Measurements from ENCODE around the gene ST3GAL2. TPM values are rescaled to one million over a fixed set of nuclear protein-coding genes. Genes with fewer than 3 reads are reported as not detected.

ST3GAL2 gene
- total and polyA plus RNA-seq, 9 donors = 6.2 to 49.7 (median 23.4) TPM

- Histone ChIP-seq H3K27me3 (no peaks in the 10 kb centered on the region), H3K27ac (no peak overlapping the region), H3K9me3 (no peaks in the 10 kb centered on the region), H3K36me3 (no peaks in the 10 kb centered on the region), H3K4me1 (ENCODE audit: insufficient read depth) (peaks cover 4% of the 10 kb centered on the region), H3K4me3 (no peak overlapping the region)
- 86 to 94% (median 90%) methylated on average over 8 of the region's 8 CpGs for WGBS, 3 donors
- intact Hi-C loops (cut with DNase I) = no loop called here
- TF ChIP-seq EP300 (IDR thresholded peaks at IDR 0.05) = no peak
- no peak for TF ChIP-seq CTCF (IDR thresholded peaks at IDR 0.05)
- TF ChIP-seq POLR2A (IDR thresholded peaks at IDR 0.05) = no peak
- DNase-seq = no peak
Measured at GRCh38 chr16:70467608-70468007, 28.7 kb upstream of the ST3GAL2 start.

- no peak for DNase-seq
- no peaks in the 10 kb centered on the region for H3K9me3 ChIP-seq
- H3K4me1 ChIP-seq (ENCODE audit: insufficient read depth) = peaks cover 4% of the 10 kb centered on the region
- H3K27ac ChIP-seq = no peak overlapping the region
- TF ChIP-seq EP300 (IDR thresholded peaks at IDR 0.05) (no peak), POLR2A (IDR thresholded peaks at IDR 0.05) (no peak), CTCF (IDR thresholded peaks at IDR 0.05) (no peak)
- no peak overlapping the region for H3K4me3 ChIP-seq
- H3K36me3 ChIP-seq = no peaks in the 10 kb centered on the region
- no peaks in the 10 kb centered on the region for H3K27me3 ChIP-seq
- WGBS, 3 donors = 81 to 85% (median 83%) methylated on average over 11 of the region's 11 CpGs
- intact Hi-C loops (cut with DNase I) = no loop called here
Measured at GRCh38 chr16:70467113-70467512, 28.2 kb upstream of the ST3GAL2 start.

GRCh38 chr16:70466805-70467076, 27.8 kb upstream of the ST3GAL2 start:
- Histone ChIP-seq H3K9me3 (no peaks in the 10 kb centered on the region), H3K36me3 (no peaks in the 10 kb centered on the region), H3K27me3 (no peaks in the 10 kb centered on the region), H3K4me1 (ENCODE audit: insufficient read depth) (peaks cover 4% of the 10 kb centered on the region), H3K27ac (no peak overlapping the region), H3K4me3 (no peak overlapping the region)
- peak in 4 of 5 donors; percentile 54 to 74 (median 68) for DNase-seq
- TF ChIP-seq CTCF (IDR thresholded peaks at IDR 0.05) (no peak), EP300 (IDR thresholded peaks at IDR 0.05) (no peak), POLR2A (IDR thresholded peaks at IDR 0.05) (no peak)
- intact Hi-C loops (cut with DNase I) = no loop called here
- 26 to 37% (median 35%) methylated on average over 7 of the region's 7 CpGs for WGBS, 3 donors

GRCh38 chr16:70465999-70466804, 27.3 kb upstream of the ST3GAL2 start:
- H3K9me3 ChIP-seq = no peaks in the 10 kb centered on the region
- no peaks in the 10 kb centered on the region for H3K36me3 ChIP-seq
- WGBS, 3 donors = 52 to 62% (median 56%) methylated on average over 13 of the region's 13 CpGs
- intact Hi-C loops (cut with DNase I) = no loop called here
- no peak overlapping the region for H3K4me3 ChIP-seq
- H3K27ac ChIP-seq = no peak overlapping the region
- H3K27me3 ChIP-seq = no peaks in the 10 kb centered on the region
- peaks cover 4% of the 10 kb centered on the region for H3K4me1 ChIP-seq (ENCODE audit: insufficient read depth)
- no peak for TF ChIP-seq CTCF (IDR thresholded peaks at IDR 0.05)
- TF ChIP-seq EP300 (IDR thresholded peaks at IDR 0.05) = no peak
- TF ChIP-seq POLR2A (IDR thresholded peaks at IDR 0.05) = no peak
- no peak for DNase-seq

Data from ovary (tissue), 9 donors.